Measurements from ENCODE around the gene WDR17. TPM values are rescaled to one million over a fixed set of nuclear protein-coding genes. Genes with fewer than 3 reads are reported as not detected.

WDR17 gene
- total RNA-seq, 2 donors from 2014 or later, result 3.5 to 7.3 TPM

GRCh38 chr4:176217510-176217909 is 151.9 kb downstream of the WDR17 start:
- peaks cover 56% of the 10 kb centered on the region for H3K36me3 ChIP-seq (ENCODE audit: control insufficient read depth, insufficient read depth, low read length)
- peaks cover 15% of the 10 kb centered on the region for H3K9me3 ChIP-seq (ENCODE audit: control insufficient read depth, low read length)
- no peaks in the 10 kb centered on the region for H3K4me1 ChIP-seq (ENCODE audit: control insufficient read depth, insufficient read depth, low read length)
- Mint-ChIP-seq H3K27ac (no peak overlapping the region), H3K4me3 (no peak overlapping the region), H3K36me3 (ENCODE audit: low read depth) (peaks cover 43% of the 10 kb centered on the region), H3K9me3 (peaks cover 4% of the 10 kb centered on the region), H3K4me1 (peaks cover 2% of the 10 kb centered on the region), H3K27me3 (ENCODE audit: insufficient read depth) (no peaks in the 10 kb centered on the region)
- H3K27me3 ChIP-seq (ENCODE audit: control insufficient read depth, insufficient read depth, low read length, poor library complexity, severe bottlenecking), result no peaks in the 10 kb centered on the region
- H3K27ac ChIP-seq (ENCODE audit: low read depth, low read length), result no peak overlapping the region
- DNase-seq, result no peak
- no peak overlapping the region for H3K4me3 ChIP-seq (ENCODE audit: low read length)
- H3K9ac ChIP-seq (ENCODE audit: extremely low read depth, low read length, poor library complexity, severe bottlenecking), result no peak overlapping the region
- 87 to 100% methylated on average over 2 of the region's 2 CpGs for WGBS, 2 experiments (ENCODE audit: insufficient coverage in 1 of 2, insufficient read length in 1 of 2)
- no peak for TF ChIP-seq CTCF (conservative IDR thresholded peaks at IDR 0.05)

- Mint-ChIP-seq H3K27me3 (ENCODE audit: insufficient read depth) (no peaks in the 10 kb centered on the region), H3K27ac (no peak overlapping the region), H3K4me3 (no peak overlapping the region), H3K36me3 (ENCODE audit: low read depth) (peaks cover 40% of the 10 kb centered on the region), H3K4me1 (peaks cover 2% of the 10 kb centered on the region), H3K9me3 (no peaks in the 10 kb centered on the region)
- 95 to 100% methylated on average over 2 to 5 of the region's 5 CpGs for WGBS, 2 experiments (ENCODE audit: insufficient coverage in 1 of 2, insufficient read length in 1 of 2)
- Histone ChIP-seq H3K9me3 (ENCODE audit: control insufficient read depth, low read length) (no peaks in the 10 kb centered on the region), H3K4me1 (ENCODE audit: control insufficient read depth, insufficient read depth, low read length) (no peaks in the 10 kb centered on the region), H3K27me3 (ENCODE audit: control insufficient read depth, insufficient read depth, low read length, poor library complexity, severe bottlenecking) (no peaks in the 10 kb centered on the region), H3K9ac (ENCODE audit: extremely low read depth, low read length, poor library complexity, severe bottlenecking) (no peak overlapping the region), H3K36me3 (ENCODE audit: control insufficient read depth, insufficient read depth, low read length) (peaks cover 26% of the 10 kb centered on the region), H3K27ac (ENCODE audit: low read depth, low read length) (no peak overlapping the region), H3K4me3 (ENCODE audit: low read length) (no peak overlapping the region)
- DNase-seq, result no peak
- TF ChIP-seq CTCF (conservative IDR thresholded peaks at IDR 0.05), result no peak
Observed at GRCh38 chr4:176222149-176222548, 156.5 kb downstream of the WDR17 start.

GRCh38 chr4:176223561-176223960 is 157.9 kb downstream of the WDR17 start:
- no peaks in the 10 kb centered on the region for H3K27me3 Mint-ChIP-seq (ENCODE audit: insufficient read depth)
- no peak overlapping the region for H3K27ac Mint-ChIP-seq
- no peak overlapping the region for H3K4me3 Mint-ChIP-seq

More at GRCh38 chr4:176223561-176223960, 157.9 kb downstream of the WDR17 start:
- Histone ChIP-seq H3K36me3 (ENCODE audit: control insufficient read depth, insufficient read depth, low read length) (peaks cover 20% of the 10 kb centered on the region), H3K27ac (ENCODE audit: low read depth, low read length) (no peak overlapping the region), H3K4me1 (ENCODE audit: control insufficient read depth, insufficient read depth, low read length) (no peaks in the 10 kb centered on the region), H3K9ac (ENCODE audit: extremely low read depth, low read length, poor library complexity, severe bottlenecking) (no peak overlapping the region), H3K4me3 (ENCODE audit: low read length) (no peak overlapping the region), H3K27me3 (ENCODE audit: control insufficient read depth, insufficient read depth, low read length, poor library complexity, severe bottlenecking) (no peaks in the 10 kb centered on the region), H3K9me3 (ENCODE audit: control insufficient read depth, low read length) (no peaks in the 10 kb centered on the region)
- Mint-ChIP-seq H3K36me3 (ENCODE audit: low read depth) (peaks cover 40% of the 10 kb centered on the region), H3K9me3 (no peaks in the 10 kb centered on the region), H3K4me1 (peaks cover 5% of the 10 kb centered on the region)
- no peak for DNase-seq
- WGBS, 2 experiments (ENCODE audit: insufficient coverage in 1 of 2, insufficient read length in 1 of 2), result 48 to 70% methylated on average over 2 of the region's 2 CpGs
- TF ChIP-seq CTCF (conservative IDR thresholded peaks at IDR 0.05), result no peak

Measured in endodermal cell (in vitro differentiated cells).